Posterior vena cava (tissue), 2 donors: Measurements from ENCODE around the gene PEX5. TPM values are rescaled to one million over a fixed set of nuclear protein-coding genes. Genes with fewer than 3 reads are reported as not detected.
A peak's percentile ranks its signal among the peaks of the same experiment; 100 is the strongest.
"Not testable (repeated sequence)": the region's sequence is repeated elsewhere in the genome, so short reads cannot be mapped to it uniquely, and the experiment has no call there.

ENCODE experiments used
- DNase-seq: peaks from one replicate; pipeline ENCODE4 v3.0.0-alpha.2; 2020; ENCODE audit warnings: low spot score
- intact Hi-C, 2 donors: fragments of 100-400 bp; cut with DNase I; formaldehyde crosslinking; loops; one replicate each; pipeline versions ENCODE4 v1.14.1 to v1.14.2; 2022 to 2023
- total RNA-seq, 2 donors: library from RNA; stranded (reverse); fragmentation: NEBNext Ultra II Directional; extraction: Animal tissue kit (Norgen Biotek cat#: 25700); gene quantifications; one replicate each; pipeline ENCODE4 v1.2.1, GENCODE V29; 2021
- donor health status: DM: yes; HTN: yes; CAD: no.
- donor health status: DM: yes; HTN: yes; CAD: no.

The PEX5 gene
- total RNA-seq, 2 donors from 2014 or later = 34.7 to 39.6 TPM

GRCh38 chr12:7207866-7208625 lies 18.6 kb downstream of the PEX5 start:
- intact Hi-C loops = no loop called here
- peak; percentile 66 for DNase-seq

- intact Hi-C loops = no loop called here
- peak; percentile 61 for DNase-seq
These were observed 20.5 kb downstream of the PEX5 start for GRCh38 chr12:7209958-7210357.

GRCh38 chr12:7210642-7211151 lies 21.2 kb downstream of the PEX5 start:
- no peak for DNase-seq
- intact Hi-C loops = no loop called here

GRCh38 chr12:7212678-7213077 lies 23.2 kb downstream of the PEX5 start:
- intact Hi-C loops = no loop called here
- DNase-seq = no peak

- DNase-seq, intact Hi-C loops: not testable (repeated sequence)
These were observed 24.3 kb downstream of the PEX5 start for GRCh38 chr12:7213745-7214144.

- no peak for DNase-seq
- intact Hi-C loops = loop anchor here in 1 of 2 donors (5.0 kb wide), 1 partner anchor 420 kb away; no protein-coding TSS in a partner anchor
These were observed 28.1 kb downstream of the PEX5 start for GRCh38 chr12:7217475-7218069.

GRCh38 chr12:7219599-7220243 lies 30.2 kb downstream of the PEX5 start:
- DNase-seq = peak; percentile 81
- intact Hi-C loops = loop anchor here (5.0 kb wide), 1 partner anchor 418 kb away; no protein-coding TSS in a partner anchor

- intact Hi-C loops = loop anchor here in 1 of 2 donors (5.0 kb wide), 1 partner anchor 416 kb away; no protein-coding TSS in a partner anchor
- no peak for DNase-seq
These were observed 32.0 kb downstream of the PEX5 start for GRCh38 chr12:7221486-7221885.

- intact Hi-C loops = loop anchor here in 1 of 2 donors (5.0 kb wide), 1 partner anchor 233 kb away; no protein-coding TSS in a partner anchor
These were observed 40.3 kb downstream of the PEX5 start for GRCh38 chr12:7229741-7230140.

GRCh38 chr12:7241404-7242005 lies 52.0 kb downstream of the PEX5 start:
- intact Hi-C loops = no loop called here
- no peak for DNase-seq

More at GRCh38 chr12:7229741-7230140, 40.3 kb downstream of the PEX5 start:
- no peak for DNase-seq

GRCh38 chr12:7242176-7243101 lies 53.0 kb downstream of the PEX5 start:
- intact Hi-C loops = no loop called here
- DNase-seq = no peak

GRCh38 chr12:7251328-7251996 lies 62.0 kb downstream of the PEX5 start:
- intact Hi-C loops, DNase-seq: not testable (repeated sequence)

GRCh38 chr12:7259060-7259459 lies 69.6 kb downstream of the PEX5 start:
- intact Hi-C loops = no loop called here
- no peak for DNase-seq

Other genes starting within 250 kb of the PEX5 start
- not detected for gene RNU7-1, start 245.9 kb upstream of the PEX5 start, total RNA-seq
- gene C12orf57, start 245.7 kb upstream of the PEX5 start, total RNA-seq = 100 to 1,000 TPM; 189 to 206 TPM
- gene PTPN6, start 238.3 kb upstream of the PEX5 start, total RNA-seq = 10 to 100 TPM; 18.7 to 31.4 TPM
- gene PHB2, start 219.0 kb upstream of the PEX5 start, total RNA-seq = 100 to 1,000 TPM in 1 of 2 donors, 10 to 100 TPM in 1; 98.8 to 110 TPM
- 10 to 100 TPM; 38.4 to 43.9 TPM for gene EMG1, start 218.8 kb upstream of the PEX5 start, total RNA-seq
- 10 to 100 TPM; 24.2 to 29.0 TPM for gene LPCAT3, start 171.2 kb upstream of the PEX5 start, total RNA-seq
- gene C1S, start 129.0 kb upstream of the PEX5 start, total RNA-seq = 100 to 1,000 TPM; 585 to 986 TPM
- gene C1R, start 97.2 kb upstream of the PEX5 start, total RNA-seq = 1,000 to 10,000 TPM; 1,008 to 1,686 TPM
- 100 to 1,000 TPM in 1 of 2 donors, 10 to 100 TPM in 1; 79.5 to 122 TPM for gene C1RL, start 80.5 kb upstream of the PEX5 start, total RNA-seq
- 1 to 10 TPM; 5.1 to 5.7 TPM for gene RBP5, start 60.8 kb upstream of the PEX5 start, total RNA-seq
- 10 to 100 TPM; 31.0 to 31.7 TPM for gene CLSTN3, start 59.3 kb upstream of the PEX5 start, total RNA-seq
- gene ACSM4, start 114.4 kb downstream of the PEX5 start, total RNA-seq = not detected